Peyer's patch (tissue), 4 donors: ENCODE results near the gene SUPT4H1. TPM values are rescaled to one million over a fixed set of nuclear protein-coding genes. Genes with fewer than 3 reads are reported as not detected.

Source experiments
- DNase-seq, 3 donors: peaks; one replicate each; pipeline ENCODE4 v3.0.0-alpha.2; 2017 to 2019
- H3K27ac ChIP-seq, 4 donors: fragments of 200-600 bp; sonication (generic); one replicate each; pipeline ENCODE4 v1.5.1; 2016 to 2019
- H3K27me3 ChIP-seq, 2 donors: fragments of 200-600 bp; sonication (generic); one replicate each; pipeline ENCODE4 v1.5.1; 2019
- H3K36me3 ChIP-seq, 3 donors: fragments of 200-600 bp; sonication (generic); one replicate each; pipeline ENCODE4 v1.5.1; 2016 to 2019
- H3K4me1 ChIP-seq, 4 donors: fragments of 200-600 bp; sonication (generic); one replicate each; pipeline ENCODE4 v1.5.1; 2016 to 2019
- H3K4me3 ChIP-seq, 4 donors: fragments of 200-600 bp; sonication (generic); 1 replicate in 3 of 4; 2 replicates in 1 of 4; pipeline ENCODE4 v1.5.1; 2016 to 2019; ENCODE audit warnings: mild to moderate bottlenecking in 1 of 4
- H3K9me3 ChIP-seq, 4 donors: fragments of 200-600 bp; sonication (generic); one replicate each; pipeline ENCODE4 v1.5.1; 2016 to 2019; ENCODE audit warnings: mild to moderate bottlenecking in 1 of 4
- POLR2A ChIP-seq, 2 donors: fragments of 450-650 bp; IDR thresholded peaks; one replicate each; pipeline ENCODE4 v1.5.1; 2017; ENCODE audit warnings: antibody characterized with exemption in 2 of 2, mild to moderate bottlenecking in 2 of 2, moderate library complexity in 2 of 2
- total RNA-seq, 4 donors: library from RNA; depleted of rRNA; stranded (reverse); fragments of >200 nt; gene quantifications; one replicate each; pipeline ENCODE4 v1.1.0, GENCODE V29; 2016
- TF ChIP-seq, protein P1 (sequence below), 6 experiments: fragments of 450-650 bp in 4 of 6; fragments of 200-600 bp in 2 of 6; sonication (generic) in 1 of 6; IDR thresholded peaks; one replicate each; pipeline ENCODE4 v1.5.1; 2017 to 2019; ENCODE audit warnings: antibody characterized with exemption in 6 of 6, mild to moderate bottlenecking in 3 of 6, moderate library complexity in 1 of 6

The SUPT4H1 gene
- total RNA-seq, 4 donors from 2014 or later, result 31.9 to 56.1 (median 47.9) TPM

GRCh38 chr17:58386708-58387107, 34.7 kb upstream of the SUPT4H1 start:
- Histone ChIP-seq H3K27me3 (no peaks in the 10 kb centered on the region), H3K36me3 (no peaks in the 10 kb centered on the region), H3K27ac (no peak overlapping the region), H3K9me3 (no peaks in the 10 kb centered on the region), H3K4me1 (peaks cover 0 to 54% (median 6%) of the 10 kb centered on the region in 4 donors), H3K4me3 (no peak overlapping the region)
- no peak for DNase-seq
- TF ChIP-seq, protein P1, sequence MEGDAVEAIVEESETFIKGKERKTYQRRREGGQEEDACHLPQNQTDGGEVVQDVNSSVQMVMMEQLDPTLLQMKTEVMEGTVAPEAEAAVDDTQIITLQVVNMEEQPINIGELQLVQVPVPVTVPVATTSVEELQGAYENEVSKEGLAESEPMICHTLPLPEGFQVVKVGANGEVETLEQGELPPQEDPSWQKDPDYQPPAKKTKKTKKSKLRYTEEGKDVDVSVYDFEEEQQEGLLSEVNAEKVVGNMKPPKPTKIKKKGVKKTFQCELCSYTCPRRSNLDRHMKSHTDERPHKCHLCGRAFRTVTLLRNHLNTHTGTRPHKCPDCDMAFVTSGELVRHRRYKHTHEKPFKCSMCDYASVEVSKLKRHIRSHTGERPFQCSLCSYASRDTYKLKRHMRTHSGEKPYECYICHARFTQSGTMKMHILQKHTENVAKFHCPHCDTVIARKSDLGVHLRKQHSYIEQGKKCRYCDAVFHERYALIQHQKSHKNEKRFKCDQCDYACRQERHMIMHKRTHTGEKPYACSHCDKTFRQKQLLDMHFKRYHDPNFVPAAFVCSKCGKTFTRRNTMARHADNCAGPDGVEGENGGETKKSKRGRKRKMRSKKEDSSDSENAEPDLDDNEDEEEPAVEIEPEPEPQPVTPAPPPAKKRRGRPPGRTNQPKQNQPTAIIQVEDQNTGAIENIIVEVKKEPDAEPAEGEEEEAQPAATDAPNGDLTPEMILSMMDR (IDR thresholded peaks at IDR 0.05), result no peak
- no peak for TF ChIP-seq POLR2A (IDR thresholded peaks at IDR 0.05)

- no peaks in the 10 kb centered on the region for H3K9me3 ChIP-seq
- DNase-seq, result no peak
- H3K36me3 ChIP-seq, result no peaks in the 10 kb centered on the region
- no peak overlapping the region for H3K27ac ChIP-seq
- TF ChIP-seq POLR2A (IDR thresholded peaks at IDR 0.05), result no peak
- TF ChIP-seq, protein P1 (IDR thresholded peaks at IDR 0.05), result no peak
- H3K4me1 ChIP-seq, result peaks cover 0 to 54% (median 7%) of the 10 kb centered on the region in 4 donors
- no peaks in the 10 kb centered on the region for H3K27me3 ChIP-seq
- no peak overlapping the region for H3K4me3 ChIP-seq
These were observed 33.4 kb upstream of the SUPT4H1 start for GRCh38 chr17:58385359-58385899.

DNA sequence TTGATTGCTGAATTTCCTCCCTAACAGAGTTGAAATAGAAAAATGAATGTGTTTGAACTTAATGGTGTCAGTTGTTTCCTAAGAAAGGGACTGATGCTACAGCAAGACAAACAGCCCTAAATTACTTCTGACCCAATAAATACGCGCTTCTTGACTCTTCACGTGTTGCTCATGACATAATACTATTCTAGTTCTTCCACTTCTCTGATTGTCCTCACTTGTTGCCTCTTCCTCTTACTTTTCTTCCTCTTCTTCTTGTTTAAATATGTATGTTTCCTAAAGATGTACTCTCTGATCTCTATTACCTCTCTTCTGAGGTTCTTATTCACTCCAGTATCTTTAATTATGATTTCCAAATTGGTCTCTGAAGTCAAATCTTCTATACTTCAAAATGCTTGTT, 32.9 kb upstream of the SUPT4H1 start:
- TF ChIP-seq, protein P1 (IDR thresholded peaks at IDR 0.05), result no peak
- TF ChIP-seq POLR2A (IDR thresholded peaks at IDR 0.05), result no peak
- H3K36me3 ChIP-seq, result no peaks in the 10 kb centered on the region
- no peaks in the 10 kb centered on the region for H3K9me3 ChIP-seq
- peaks cover 0 to 58% (median 7%) of the 10 kb centered on the region in 4 donors for H3K4me1 ChIP-seq
- no peak overlapping the region for H3K4me3 ChIP-seq
- DNase-seq, result no peak
- no peaks in the 10 kb centered on the region for H3K27me3 ChIP-seq
- peak overlapping the region in 1 of 4 donors; percentile 40 for H3K27ac ChIP-seq

DNA sequence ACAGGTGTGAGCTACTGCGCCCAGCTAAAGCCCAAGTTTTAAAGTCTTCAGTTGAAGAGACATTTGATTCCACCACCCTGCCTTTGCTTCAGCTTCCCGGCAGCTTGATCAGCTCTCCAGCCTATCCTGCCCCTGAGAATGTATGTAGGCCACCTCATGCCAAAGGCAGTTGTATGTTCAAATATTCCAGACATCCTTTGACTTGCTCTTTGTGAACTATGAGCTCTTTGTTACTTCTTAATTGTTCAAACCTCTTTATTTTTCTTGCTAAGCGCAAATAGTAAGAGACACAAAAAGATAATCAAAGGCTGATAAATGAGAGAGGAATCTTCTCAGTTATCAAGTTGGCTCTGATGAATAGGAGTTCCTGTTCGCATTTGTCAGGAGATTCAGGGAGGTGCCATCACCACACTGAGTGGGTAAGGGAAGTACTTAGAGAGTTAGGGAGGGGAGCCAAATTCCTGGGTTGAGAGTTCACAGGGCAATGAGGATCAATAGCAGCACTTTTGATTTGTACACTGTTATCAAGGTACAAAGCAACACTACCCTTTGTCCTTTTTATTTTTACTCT, 32.0 kb upstream of the SUPT4H1 start:
- peak overlapping the region in 2 of 4 donors; percentile 1 to 40 for H3K27ac ChIP-seq
- TF ChIP-seq POLR2A (IDR thresholded peaks at IDR 0.05), result no peak
- TF ChIP-seq, protein P1 (IDR thresholded peaks at IDR 0.05), result no peak
- no peak for DNase-seq

DNA sequence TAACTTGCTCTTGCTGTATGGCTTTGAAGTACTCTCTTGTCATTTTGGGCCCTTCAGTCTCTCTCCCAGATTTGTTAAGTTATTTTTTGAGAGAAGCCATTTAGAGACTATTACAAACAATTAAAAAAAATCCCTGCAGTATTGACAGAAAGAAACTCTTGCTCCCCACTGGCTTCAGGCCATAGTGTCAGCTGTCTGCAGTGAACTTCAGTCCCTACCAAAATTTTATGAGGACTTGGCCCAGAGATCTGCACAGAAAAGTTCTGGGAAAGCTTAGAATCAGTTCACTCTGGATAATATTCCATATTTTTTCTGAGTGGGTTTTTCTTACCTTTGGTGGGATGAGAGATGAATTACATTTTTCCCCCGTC, 30.9 kb upstream of the SUPT4H1 start:
- no peak for TF ChIP-seq POLR2A (IDR thresholded peaks at IDR 0.05)
- TF ChIP-seq, protein P1 (IDR thresholded peaks at IDR 0.05), result no peak
- H3K27ac ChIP-seq, result peak overlapping the region in 3 of 4 donors; percentile 12 to 66 (median 40)
- no peak overlapping the region for H3K4me3 ChIP-seq
- no peaks in the 10 kb centered on the region for H3K36me3 ChIP-seq
- H3K9me3 ChIP-seq, result no peaks in the 10 kb centered on the region
- no peak for DNase-seq
- H3K27me3 ChIP-seq, result no peaks in the 10 kb centered on the region
- peaks cover 0 to 65% (median 6%) of the 10 kb centered on the region in 4 donors for H3K4me1 ChIP-seq

More for the DNA sequence above, 32.0 kb upstream of the SUPT4H1 start:
- Histone ChIP-seq H3K36me3 (no peaks in the 10 kb centered on the region), H3K9me3 (no peaks in the 10 kb centered on the region), H3K4me1 (peaks cover 0 to 65% (median 7%) of the 10 kb centered on the region in 4 donors), H3K4me3 (no peak overlapping the region), H3K27me3 (no peaks in the 10 kb centered on the region)
